Gastroesophageal sphincter (tissue), 4 donors: ENCODE measurements around the gene SLC25A48. TPM values are rescaled to one million over a fixed set of nuclear protein-coding genes. Genes with fewer than 3 reads are reported as not detected.

Experiments
- ATAC-seq: fragments of 150-250 bp; one replicate; pipeline ENCODE4 v1.9.1; 2016; ENCODE audit warnings: mild to moderate bottlenecking, moderate library complexity
- H3K27ac ChIP-seq, 4 donors: fragments of 200-600 bp; sonication (generic) in 3 of 4; 1 replicate in 3 of 4; 2 replicates in 1 of 4; pipeline ENCODE4 v1.5.1; 2016 to 2019
- H3K27me3 ChIP-seq: fragments of 200-600 bp; sonication (generic); one replicate; pipeline ENCODE4 v1.5.1; 2019
- H3K36me3 ChIP-seq, 2 donors: fragments of 200-600 bp; sonication (generic); one replicate each; pipeline ENCODE4 v1.5.1; 2019; ENCODE audit warnings: control low read depth in 1 of 2
- H3K4me1 ChIP-seq, 3 donors: fragments of 200-600 bp; sonication (generic); 1 replicate in 2 of 3; 2 replicates in 1 of 3; pipeline ENCODE4 v1.5.1; 2016 to 2019; ENCODE audit warnings: control low read depth in 2 of 3
- H3K4me3 ChIP-seq, 2 donors: fragments of 200-600 bp; sonication (generic); one replicate each; pipeline ENCODE4 v1.5.1; 2019; ENCODE audit warnings: mild to moderate bottlenecking in 1 of 2, moderate library complexity in 1 of 2
- H3K9me3 ChIP-seq, 3 donors: fragments of 200-600 bp; sonication (generic); one replicate each; pipeline ENCODE4 v1.5.1; 2017 to 2019; ENCODE audit warnings: control low read depth in 2 of 3
- CTCF ChIP-seq, 4 experiments: fragments of 200-600 bp in 2 of 4; fragments of 450-650 bp in 2 of 4; sonication (generic) in 1 of 4; IDR thresholded peaks; one replicate each; pipeline ENCODE4 v1.5.1; 2017 to 2019; ENCODE audit warnings: antibody characterized with exemption in 4 of 4, mild to moderate bottlenecking in 2 of 4, moderate library complexity in 2 of 4
- EP300 ChIP-seq: sonication (generic); formaldehyde crosslinking; IDR thresholded peaks from one replicate; pipeline ENCODE4 v1.6.1; 2017; ENCODE audit warnings: antibody characterized with exemption, mild to moderate bottlenecking
- POLR2A ChIP-seq, 2 donors: fragments of 450-650 bp; IDR thresholded peaks; one replicate each; pipeline ENCODE4 v1.6.1; 2017; ENCODE audit warnings: antibody characterized with exemption in 2 of 2, mild to moderate bottlenecking in 2 of 2, moderate library complexity in 1 of 2
- POLR2AphosphoS5 ChIP-seq: sonication (generic); formaldehyde crosslinking; IDR thresholded peaks from one replicate; pipeline ENCODE4 v1.6.1; 2017; ENCODE audit warnings: antibody characterized with exemption
- WGBS, 2 donors: methylation state at CpG; one replicate each; pipeline ENCODE4 v1.1.5; 2018; ENCODE audit warnings: low coverage in 1 of 2; 5-methylcytosine and 5-hydroxymethylcytosine counted together
- total RNA-seq, 4 donors: library from RNA; depleted of rRNA; stranded (reverse); fragments of >200 nt; gene quantifications; one replicate each; pipeline ENCODE4 v1.1.0, GENCODE V29; 2016

The SLC25A48 gene
- total RNA-seq, 4 donors from 2014 or later, result 0.27 TPM; not detected in 3

GRCh38 chr5:135886136-135886535 lies 51.7 kb downstream of the SLC25A48 start:
- ATAC-seq, result no peak
- Histone ChIP-seq H3K27ac (no peak overlapping the region), H3K27me3 (no peaks in the 10 kb centered on the region), H3K9me3 (no peaks in the 10 kb centered on the region), H3K4me1 (peaks cover 0 to 28% (median 4%) of the 10 kb centered on the region in 3 donors), H3K36me3 (no peaks in the 10 kb centered on the region), H3K4me3 (no peak overlapping the region)
- TF ChIP-seq POLR2A (IDR thresholded peaks at IDR 0.05) (no peak), EP300 (no peak), POLR2AphosphoS5 (no peak), CTCF (IDR thresholded peaks at IDR 0.05) (no peak)
- WGBS, 2 donors, result 70 to 80% methylated on average over 1 to 4 of the region's 4 CpGs

GRCh38 chr5:135887447-135887864 lies 53.0 kb downstream of the SLC25A48 start:
- Histone ChIP-seq H3K4me3 (no peak overlapping the region), H3K27me3 (no peaks in the 10 kb centered on the region), H3K4me1 (peaks cover 0 to 30% (median 0%) of the 10 kb centered on the region in 3 donors), H3K27ac (no peak overlapping the region), H3K36me3 (no peaks in the 10 kb centered on the region), H3K9me3 (no peaks in the 10 kb centered on the region)
- TF ChIP-seq POLR2A (IDR thresholded peaks at IDR 0.05) (no peak), CTCF (IDR thresholded peaks at IDR 0.05) (peak; percentile 65 to 85 (median 81))
- WGBS, 2 donors, result 10% methylated on average over 8 of the region's 8 CpGs; no CpG with 5 or more reads in 1 of the 2 donors
- ATAC-seq, result peak; percentile 65

- peak; percentile 36 for ATAC-seq
- Histone ChIP-seq H3K4me3 (no peak overlapping the region), H3K4me1 (peaks cover 0 to 30% (median 0%) of the 10 kb centered on the region in 3 donors), H3K9me3 (no peaks in the 10 kb centered on the region), H3K27me3 (no peaks in the 10 kb centered on the region), H3K36me3 (no peaks in the 10 kb centered on the region), H3K27ac (no peak overlapping the region)
- WGBS, 2 donors, result 66 to 95% methylated on average over 4 to 6 of the region's 13 CpGs
- TF ChIP-seq CTCF (IDR thresholded peaks at IDR 0.05) (no peak), POLR2A (IDR thresholded peaks at IDR 0.05) (no peak), EP300 (no peak), POLR2AphosphoS5 (no peak)
These were observed 53.6 kb downstream of the SLC25A48 start for GRCh38 chr5:135887881-135888614.

GRCh38 chr5:135890296-135890695 lies 55.8 kb downstream of the SLC25A48 start:
- ATAC-seq, result no peak
- peaks cover 0 to 30% (median 0%) of the 10 kb centered on the region in 3 donors for H3K4me1 ChIP-seq
- 29% methylated on average over 2 of the region's 2 CpGs; no CpG with 5 or more reads in 1 of the 2 donors for WGBS, 2 donors

More at GRCh38 chr5:135890296-135890695, 55.8 kb downstream of the SLC25A48 start:
- H3K9me3 ChIP-seq, result no peaks in the 10 kb centered on the region
- H3K36me3 ChIP-seq, result no peaks in the 10 kb centered on the region
- no peaks in the 10 kb centered on the region for H3K27me3 ChIP-seq
- no peak overlapping the region for H3K27ac ChIP-seq
- no peak overlapping the region for H3K4me3 ChIP-seq
- no peak for TF ChIP-seq CTCF (IDR thresholded peaks at IDR 0.05)
- no peak for TF ChIP-seq EP300
- no peak for TF ChIP-seq POLR2AphosphoS5
- TF ChIP-seq POLR2A (IDR thresholded peaks at IDR 0.05), result no peak
